GM18909 (cell line): ENCODE data around the gene TAF5.
A peak's percentile ranks its signal among the peaks of the same experiment; 100 is the strongest.
"Not testable (repeated sequence)": the region's sequence is repeated elsewhere in the genome, so short reads cannot be mapped to it uniquely, and the experiment has no call there.

ENCODE experiments used
- ATAC-seq: cut with Tn5 transposase; IDR thresholded peaks from one replicate; pipeline ENCODE4 v1.9.1; 2021; ENCODE audit warnings: mild to moderate bottlenecking; ENCODE audit not compliant: unreplicated experiment, poor library complexity

The TAF5 gene

DNA sequence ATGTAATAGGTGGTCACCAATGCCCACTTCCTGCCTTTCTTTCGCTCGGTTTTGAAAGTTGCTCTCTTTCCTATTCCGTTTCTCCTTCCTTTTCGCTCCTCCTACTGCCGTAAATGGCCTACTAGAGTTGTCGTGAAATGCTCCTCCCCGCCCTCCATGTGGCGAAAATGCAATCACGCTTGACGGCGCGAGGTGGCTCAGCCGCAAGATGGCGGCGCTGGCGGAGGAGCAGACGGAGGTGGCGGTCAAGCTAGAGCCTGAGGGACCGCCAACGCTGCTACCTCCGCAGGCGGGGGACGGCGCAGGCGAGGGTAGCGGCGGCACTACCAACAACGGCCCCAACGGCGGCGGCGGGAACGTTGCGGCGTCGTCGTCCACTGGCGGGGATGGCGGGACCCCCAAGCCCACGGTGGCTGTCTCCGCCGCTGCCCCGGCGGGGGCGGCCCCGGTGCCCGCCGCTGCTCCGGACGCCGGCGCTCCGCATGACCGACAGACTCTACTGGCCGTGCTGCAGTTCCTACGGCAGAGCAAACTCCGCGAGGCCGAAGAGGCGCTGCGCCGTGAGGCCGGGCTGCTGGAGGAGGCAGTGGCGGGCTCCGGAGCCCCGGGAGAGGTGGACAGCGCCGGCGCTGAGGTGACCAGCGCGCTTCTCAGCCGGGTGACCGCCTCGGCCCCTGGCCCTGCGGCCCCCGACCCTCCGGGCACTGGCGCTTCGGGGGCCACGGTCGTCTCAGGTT lies at the start of gene TAF5:
Gene TAF5 (plus strand): TSS at position 195 of the 737 bp plus-strand sequence. CDS start 14 bp downstream, at position 209.
- peak; percentile 66 for ATAC-seq

DNA sequence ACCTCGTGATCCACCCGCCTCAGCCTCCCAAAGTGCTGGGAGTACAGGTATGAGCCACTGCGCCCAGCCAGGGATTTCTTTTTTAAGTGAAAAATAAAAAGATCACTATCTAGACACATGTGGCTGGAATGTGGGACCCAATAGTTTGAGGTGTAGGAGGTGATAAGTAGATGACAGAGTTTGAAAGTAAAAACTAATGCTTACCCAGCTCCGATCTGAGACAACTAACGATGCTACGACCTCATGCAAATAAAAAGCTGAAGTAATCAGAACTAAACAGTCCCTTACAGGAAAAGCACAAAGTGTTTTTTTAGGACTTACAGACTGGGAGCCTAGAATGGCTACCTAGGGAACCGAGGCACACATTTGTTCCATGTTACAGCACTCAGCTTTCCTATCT lies 39.9 kb upstream of the TAF5 start:
- no peak for ATAC-seq

DNA sequence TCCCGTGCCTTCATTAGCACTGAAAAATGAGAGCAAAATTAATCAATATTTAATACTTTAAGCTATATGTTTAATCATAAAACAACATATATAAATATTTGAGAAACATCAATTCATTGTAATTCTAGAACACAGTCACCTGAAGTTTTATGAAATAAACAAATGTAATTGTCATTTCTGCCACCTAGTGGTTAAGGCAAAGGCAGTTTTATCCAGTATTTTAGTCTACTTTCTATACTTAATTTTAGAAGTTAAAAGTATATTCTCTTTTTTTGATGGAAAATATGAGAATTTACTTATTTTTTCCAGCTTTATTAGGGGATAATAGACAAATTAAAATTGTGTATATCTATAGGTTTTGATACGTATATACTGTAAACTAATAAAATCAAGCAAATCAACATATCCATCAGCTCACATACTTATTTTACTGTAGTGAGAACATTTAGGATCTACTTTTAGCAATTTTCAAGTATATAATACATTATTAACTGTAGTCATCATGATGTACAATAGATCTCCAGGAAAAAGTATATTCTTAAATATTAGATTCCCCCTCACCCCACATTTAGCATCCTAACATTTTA lies 33.7 kb upstream of the TAF5 start:
- no peak for ATAC-seq

DNA sequence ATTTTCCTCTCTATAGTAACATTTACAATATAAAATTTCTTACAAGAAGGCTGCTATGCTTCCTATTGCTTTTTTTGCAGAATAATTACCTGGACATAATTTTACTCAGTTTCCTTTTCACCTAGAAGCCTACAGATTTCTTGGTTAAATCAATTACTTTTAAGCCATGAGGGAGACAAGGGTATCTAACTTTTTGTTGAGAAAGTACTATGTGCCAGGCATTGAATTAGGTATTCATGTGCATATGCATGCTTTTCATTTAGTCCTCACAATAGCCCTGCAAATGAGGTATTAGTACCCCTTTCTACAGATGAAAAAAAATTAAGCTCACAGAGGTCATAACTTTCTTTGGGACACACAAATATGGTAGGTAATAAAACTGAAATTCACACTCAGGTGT lies 33.2 kb upstream of the TAF5 start:
- no peak for ATAC-seq

DNA sequence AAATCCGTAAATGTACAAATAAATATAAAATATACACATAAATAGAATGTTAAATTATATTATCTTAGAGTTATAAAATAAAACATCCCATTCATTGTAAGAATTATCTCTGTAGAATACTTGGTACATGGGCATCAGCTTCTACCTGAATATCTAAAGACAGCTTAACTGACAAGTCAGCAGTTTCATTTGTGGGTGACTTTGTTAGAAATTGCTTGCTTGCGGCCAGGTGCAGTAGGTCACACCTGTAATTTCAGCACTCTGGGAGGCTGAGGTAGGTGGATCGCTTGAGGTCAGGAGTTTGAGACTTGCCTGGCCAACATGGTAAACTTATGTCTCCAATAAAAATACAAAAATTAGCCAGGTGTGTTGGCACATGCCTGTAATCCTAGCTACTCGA lies 31.4 kb upstream of the TAF5 start:
- no peak for ATAC-seq

DNA sequence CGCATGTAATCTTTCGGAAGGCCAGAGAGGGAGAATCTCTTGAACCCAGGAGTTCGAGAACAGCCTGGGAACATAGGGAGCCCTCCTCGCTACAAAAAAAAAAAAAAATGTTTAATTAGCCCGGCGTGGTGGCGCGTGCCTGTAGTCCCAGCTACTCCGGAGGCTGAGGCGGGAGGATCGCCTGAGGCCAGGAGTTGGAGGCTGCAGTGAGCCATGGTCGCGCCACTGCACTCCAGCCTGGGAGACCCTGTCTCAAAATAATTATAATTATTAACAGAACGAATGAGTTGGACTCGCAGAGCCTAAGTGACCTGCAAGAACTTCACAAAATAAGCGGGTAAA lies 17.6 kb upstream of the TAF5 start:
- ATAC-seq = no peak

DNA sequence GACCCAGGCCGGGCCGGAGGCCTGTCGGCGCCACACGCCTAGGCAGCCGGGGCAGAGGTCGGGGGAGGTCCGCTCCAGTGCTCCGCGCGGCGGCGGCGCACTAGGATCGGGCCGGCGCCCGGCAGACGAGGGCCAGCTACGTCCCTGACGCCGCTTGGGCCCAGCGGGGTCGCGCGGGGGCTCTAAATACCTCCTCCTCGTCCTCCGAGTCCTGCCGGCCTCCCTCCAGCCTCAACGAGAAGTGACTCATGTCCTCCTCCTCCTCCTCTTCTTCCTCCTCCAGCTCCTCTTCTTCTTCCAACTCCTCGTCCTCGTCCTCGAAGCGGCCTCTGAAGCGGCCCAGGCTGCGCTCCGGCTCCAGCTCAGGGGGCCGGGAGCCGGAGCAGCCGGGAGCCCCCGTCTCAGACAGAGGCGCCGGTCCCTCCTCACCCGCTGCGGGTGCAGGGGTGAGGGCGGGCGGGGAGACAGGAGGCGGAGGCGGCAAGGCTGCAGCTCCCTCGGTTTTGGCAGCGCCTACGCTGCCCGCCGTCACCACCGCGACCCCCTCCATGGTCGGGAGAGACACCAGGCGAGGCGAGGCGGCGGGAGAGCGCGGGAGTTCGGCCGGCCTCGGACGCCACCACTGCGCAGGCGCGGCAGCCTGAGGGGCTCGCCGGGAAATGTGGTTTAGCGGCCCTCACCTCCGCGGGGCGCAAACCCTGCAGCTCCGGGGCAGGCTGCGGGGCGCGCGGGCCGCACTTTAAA lies 17.1 kb upstream of the TAF5 start, which contains the start of gene PCGF6:
Gene PCGF6 (minus strand): TSS at position 624 of the 744 bp plus-strand sequence. CDS start 74 bp downstream, at position 550.
- ATAC-seq = peak; percentile 87

DNA sequence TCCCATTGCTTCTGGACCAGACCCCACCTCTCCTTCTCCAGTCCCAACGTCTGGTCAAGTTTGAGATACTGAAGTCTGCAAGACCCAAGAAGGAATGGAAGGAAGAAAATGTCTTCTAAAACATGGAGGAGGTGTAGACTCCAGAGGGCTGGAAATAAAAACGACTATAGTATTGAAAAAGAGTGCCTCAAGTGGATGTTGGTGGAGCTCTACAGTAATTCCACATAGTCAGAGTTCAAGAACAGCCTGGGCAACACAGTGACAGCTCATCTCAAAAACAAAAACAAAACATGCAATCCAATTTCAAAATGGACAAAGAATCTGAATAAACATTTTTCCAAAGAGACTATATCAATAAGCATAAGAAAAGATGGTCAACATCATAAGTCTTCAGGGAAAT lies 14.5 kb upstream of the TAF5 start:
- no peak for ATAC-seq

DNA sequence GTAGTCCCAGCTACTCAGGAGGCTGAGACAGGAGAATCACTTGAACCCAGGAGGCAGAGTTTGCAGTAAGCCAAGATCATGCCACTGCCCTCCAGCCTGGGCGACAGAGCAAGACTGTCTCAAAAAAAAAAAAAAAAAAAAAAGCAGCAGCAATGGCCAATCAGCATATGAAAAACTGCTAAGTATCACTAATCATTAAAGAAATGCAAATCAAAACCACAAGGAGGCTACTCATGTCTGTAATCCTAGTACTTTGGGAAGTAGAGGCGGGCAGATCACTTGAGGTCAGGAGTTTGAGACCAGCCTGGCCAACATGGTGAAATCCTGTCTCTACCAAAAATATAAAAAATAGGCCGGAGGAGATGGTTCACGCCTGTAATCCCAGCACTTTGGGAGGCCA lies 13.2 kb upstream of the TAF5 start:
- not testable (repeated sequence) for ATAC-seq

DNA sequence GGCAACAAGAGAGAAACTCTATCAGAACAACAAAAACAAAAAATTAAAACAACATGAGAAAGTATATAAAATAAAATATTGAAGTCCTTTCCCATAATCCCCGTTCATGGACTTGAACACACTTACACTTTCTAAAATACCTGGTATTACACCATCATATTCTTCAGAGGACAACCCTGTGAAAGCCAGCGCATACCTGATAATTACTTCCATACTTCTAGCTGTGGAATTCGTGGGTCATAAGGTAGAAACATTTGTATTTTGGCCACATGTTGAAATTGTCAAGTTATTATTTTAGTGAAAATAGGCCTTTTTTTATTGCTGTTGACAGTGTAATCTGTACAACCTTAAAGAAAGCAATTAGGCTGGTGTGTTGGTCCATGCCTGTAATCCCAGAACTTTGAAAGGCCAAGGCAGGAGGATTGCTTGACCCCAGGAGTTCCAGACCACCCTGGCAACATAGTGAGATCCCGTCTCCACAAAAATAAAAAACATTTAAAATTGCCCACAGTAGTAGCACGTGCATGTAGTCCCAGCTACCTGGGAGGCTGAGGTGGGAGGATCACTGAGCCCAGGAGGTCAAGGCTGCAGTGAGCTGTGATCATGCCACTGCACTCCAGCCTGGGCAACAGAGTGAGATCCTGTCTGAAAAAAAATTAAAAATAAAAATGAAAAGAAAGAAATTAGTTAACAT lies 11.7 kb upstream of the TAF5 start:
- ATAC-seq = no peak

DNA sequence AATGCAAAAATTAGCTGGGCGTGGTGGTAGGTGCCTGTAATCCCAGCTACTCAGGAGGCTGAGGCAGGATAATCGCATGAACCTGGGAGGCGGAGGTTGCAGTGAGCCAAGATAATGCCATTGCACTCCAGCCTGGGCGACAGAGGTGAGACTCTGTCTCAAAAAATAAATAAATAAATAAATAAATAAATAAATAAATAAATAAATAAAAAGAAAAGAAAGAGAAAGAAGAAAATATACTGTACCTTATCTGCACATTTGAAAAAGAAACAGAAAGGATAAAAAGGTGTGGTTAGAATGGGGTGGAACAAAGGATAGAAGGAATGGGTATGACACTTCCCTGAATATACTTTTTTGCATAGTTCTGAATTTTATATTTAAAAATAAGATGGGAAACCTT lies 8.3 kb upstream of the TAF5 start:
- not testable (repeated sequence) for ATAC-seq

DNA sequence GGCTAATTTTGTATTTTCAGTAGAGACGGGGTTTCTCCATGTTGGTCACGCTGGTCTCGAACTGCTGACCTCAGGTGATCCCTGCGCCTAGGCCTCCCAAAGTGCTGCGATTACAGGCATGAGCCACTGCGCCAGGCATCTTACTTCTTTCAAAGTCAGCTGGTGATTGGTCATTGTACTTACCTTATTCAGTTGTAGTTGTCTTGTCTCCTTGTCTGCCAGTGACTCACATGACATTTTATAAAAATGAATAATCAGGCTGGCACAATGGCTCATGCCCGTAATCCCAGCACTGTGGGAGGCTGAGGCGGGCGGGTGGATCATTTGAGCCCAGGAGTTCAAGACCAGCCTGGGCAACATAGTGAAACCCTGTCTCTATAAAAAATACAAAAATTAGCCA lies 7.0 kb upstream of the TAF5 start:
- ATAC-seq = not testable (repeated sequence)

DNA sequence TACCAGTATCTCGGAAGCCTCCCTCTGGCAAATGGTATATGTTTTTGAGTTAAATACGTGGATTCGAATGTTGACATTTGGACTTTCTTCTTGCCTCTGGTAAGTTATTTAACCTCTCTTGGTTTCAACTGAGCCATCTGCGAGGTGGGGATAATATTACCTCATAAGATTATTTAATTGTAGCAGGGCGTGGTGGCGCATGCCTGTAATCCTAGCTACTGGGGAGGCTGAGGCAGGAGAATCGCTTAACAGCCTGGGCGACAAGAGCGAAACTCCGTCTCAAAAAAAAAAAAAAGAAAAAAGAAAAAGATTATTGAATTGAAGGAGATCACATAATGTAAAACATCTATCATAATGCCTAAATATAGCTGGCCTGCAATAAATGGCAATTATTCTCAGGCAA lies 396 bp upstream of the TAF5 start:
- no peak for ATAC-seq

DNA sequence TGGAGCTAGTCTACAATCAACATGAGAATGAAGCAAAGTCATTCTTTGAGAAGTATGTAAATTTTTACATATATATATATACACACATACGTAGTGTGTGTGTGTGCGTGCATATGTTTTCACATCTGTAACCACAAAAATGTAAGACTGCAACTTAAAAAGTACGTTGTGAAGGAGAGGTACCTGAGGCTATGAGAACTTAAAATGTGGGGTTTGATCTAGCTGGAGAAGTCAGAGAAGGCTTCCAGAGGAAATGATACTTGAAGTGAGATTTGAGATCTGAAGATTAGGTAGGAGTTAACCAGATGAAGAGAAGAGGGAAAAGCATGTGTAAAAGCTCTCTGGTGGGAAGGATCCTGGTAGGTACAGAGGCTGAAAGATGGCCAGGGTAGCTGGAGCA lies 5.8 kb downstream of the TAF5 start:
- ATAC-seq = no peak

DNA sequence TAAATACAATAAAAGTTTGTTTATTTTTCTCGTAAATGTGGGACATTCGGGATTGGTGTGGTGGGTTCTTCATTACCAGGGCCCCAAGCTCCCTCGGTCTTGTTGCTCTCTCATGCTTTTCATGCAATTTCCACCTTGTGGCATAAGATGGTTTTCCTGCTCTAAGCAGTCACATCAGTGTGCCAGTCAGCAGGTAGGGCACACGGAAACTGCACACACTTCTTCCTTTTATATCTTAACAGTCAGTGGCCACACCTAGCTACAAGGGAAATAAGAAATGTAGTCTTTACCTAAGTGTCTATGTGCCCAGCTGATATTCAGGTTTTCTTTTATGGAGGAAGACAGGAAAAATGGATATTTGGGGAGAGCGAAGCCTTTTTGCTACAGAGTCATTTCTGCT lies 6.5 kb downstream of the TAF5 start:
- ATAC-seq = no peak

DNA sequence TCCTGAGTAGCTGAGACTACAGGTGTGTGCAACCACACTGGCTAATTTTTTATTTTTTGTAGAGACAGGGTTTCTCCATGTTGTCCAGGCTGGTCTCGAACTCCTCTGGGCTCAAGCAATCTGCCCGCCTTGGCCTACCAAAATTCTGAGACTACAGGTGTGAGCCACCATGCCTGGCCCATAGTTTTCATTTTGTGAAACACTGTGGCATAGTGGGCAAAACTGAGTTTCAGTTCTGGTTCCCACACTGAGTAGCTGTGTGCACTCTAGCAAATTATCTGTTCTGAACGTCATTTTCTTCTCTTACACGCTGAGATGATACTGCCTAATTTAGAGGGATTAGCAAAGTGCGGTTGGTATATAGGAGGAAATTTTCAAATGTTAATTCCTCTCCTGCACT lies 15.0 kb downstream of the TAF5 start:
- ATAC-seq = no peak

DNA sequence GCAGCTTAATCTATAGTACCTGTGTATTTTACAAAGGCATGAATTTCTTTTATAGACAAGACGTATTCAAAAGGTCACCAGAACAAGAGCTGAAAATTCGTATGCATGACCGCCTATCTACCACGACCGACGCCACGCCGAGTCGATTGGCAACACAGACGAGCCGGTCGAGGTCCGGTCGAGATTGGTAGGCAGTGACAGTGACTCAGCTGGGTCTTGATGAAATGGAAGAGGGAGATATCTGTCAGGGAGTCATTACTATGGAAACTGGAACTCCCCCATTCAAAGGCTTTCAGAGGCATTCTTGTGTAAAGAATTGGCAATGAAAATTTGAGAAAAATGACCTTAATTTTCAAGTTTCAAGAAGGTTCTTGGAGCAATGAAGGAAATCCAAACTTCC lies 26.4 kb downstream of the TAF5 start:
- no peak for ATAC-seq

DNA sequence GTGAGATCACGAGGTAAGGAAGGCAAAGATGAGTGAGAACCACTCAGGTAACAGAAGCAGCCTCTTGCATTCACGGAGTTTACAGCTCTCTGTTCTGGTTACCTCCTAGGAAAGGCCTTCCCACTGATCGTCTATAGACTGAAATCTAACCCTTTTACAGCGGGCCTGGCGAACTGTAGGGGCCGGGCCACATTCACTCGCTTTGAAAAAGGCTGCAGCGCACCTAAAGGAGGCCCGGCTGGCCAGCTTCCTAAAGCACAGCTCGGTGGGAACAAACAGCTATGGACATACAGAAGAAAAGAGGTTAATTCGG lies 27.9 kb downstream of the TAF5 start:
- ATAC-seq = no peak

DNA sequence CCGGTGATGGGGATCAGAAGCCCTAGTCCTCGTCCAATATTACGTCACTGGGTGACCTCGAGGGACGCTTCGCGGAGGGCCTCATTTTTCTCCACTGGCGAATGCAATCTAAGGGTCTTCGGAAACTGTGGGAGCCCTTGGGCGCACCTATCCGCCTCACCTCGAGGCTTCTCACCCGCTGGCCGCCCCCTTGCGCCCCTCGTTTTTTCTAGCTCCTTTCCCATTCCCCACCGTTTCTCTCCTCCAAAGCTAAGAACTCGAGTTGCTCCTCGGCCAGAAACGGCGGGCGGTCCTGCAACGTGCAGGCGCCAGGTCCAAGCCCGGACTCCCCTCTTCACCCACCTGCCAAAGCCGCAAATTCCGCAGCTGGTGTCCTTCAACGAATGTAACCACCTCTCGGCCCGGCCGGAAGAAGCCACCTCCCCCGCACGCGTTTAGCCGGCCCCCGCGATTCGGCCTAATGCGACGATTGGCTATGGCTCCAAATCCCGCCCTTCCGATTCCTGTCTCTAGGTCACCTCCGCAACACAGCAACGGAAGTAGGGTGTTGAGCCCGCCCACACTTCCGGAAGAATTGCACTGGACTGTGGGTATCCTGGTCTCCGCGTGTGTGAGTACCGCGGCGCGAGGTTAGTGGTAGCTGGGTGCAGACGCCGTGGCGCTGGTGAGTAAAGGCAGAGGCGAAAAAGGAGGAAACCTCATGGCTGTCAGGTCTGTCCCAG lies 28.5 kb downstream of the TAF5 start, which contains the start of the genes ATP5MK and PDCD11:
Gene ATP5MK (minus strand): TSS at position 409 of the 722 bp plus-strand sequence. CDS start 4,018 bp downstream, outside the sequence.
Gene PDCD11 (plus strand): TSS at position 560 of the 722 bp plus-strand sequence. CDS start 1,801 bp downstream, outside the sequence.
- peak; percentile 99 for ATAC-seq

DNA sequence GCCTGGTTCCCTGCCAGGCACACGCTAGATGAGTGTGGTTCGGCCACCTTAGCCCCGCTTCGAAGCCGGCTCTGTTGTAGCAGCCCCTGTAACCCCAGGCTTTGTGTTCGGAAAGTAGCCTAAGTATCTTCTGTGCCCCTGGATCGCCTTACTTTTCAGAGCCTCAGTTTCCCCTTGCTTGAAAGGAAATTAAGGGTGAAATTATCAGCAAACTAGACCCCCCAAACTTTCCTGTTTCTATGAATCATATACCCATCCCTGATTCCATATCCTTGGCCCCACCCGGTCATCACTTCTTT lies 29.0 kb downstream of the TAF5 start:
- ATAC-seq = no peak
